ENCODE results near the gene HSPH1. TPM values are rescaled to one million over a fixed set of nuclear protein-coding genes. Genes with fewer than 3 reads are reported as not detected.

HSPH1 gene
- polyA plus RNA-seq, 1 donor (not counting 4 experiments of a cell fraction or from before 2014, with no cell fraction given): 111 TPM

GRCh38 chr13:31124204-31124603, 37.5 kb downstream of the HSPH1 start:
- TF ChIP-seq EZH2 (IDR thresholded peaks at IDR 0.05; ENCODE audit: low read length) (no peak), CTCF (optimal IDR thresholded peaks at IDR 0.05 in 1 of 3, IDR thresholded peaks at IDR 0.05 in 1 of 3, conservative IDR thresholded peaks at IDR 0.05 in 1 of 3; ENCODE audit: extremely low read depth in 1 of 3, insufficient read depth in 2 of 3, low read length in 3 of 3) (no peak)
- no peak overlapping the region for H3K27ac ChIP-seq (ENCODE audit: control insufficient read depth, insufficient read depth, low read length)
- no peak overlapping the region for H2AFZ ChIP-seq (ENCODE audit: control insufficient read depth, low read length)
- dilution Hi-C loops (cut with MboI; ENCODE audit: extremely low pct_ligation_motif_present, low sequenced_read_pairs): no loop called here
- H3K9ac ChIP-seq (ENCODE audit: control insufficient read depth, extremely low read depth, insufficient read depth, low read length): no peak overlapping the region
- no peak overlapping the region for H3K4me2 ChIP-seq (ENCODE audit: control insufficient read depth, extremely low read depth, insufficient read depth, low read depth, low read length)
- no peaks in the 10 kb centered on the region for H3K36me3 ChIP-seq (ENCODE audit: control insufficient read depth in 2 of 2, extremely low read depth in 1 of 2, insufficient read depth in 2 of 2, low read length in 2 of 2)
- DNase-seq (ENCODE audit: low read depth, low spot score) (no peak), FAIRE-seq (no peak)
- H3K4me3 ChIP-seq (ENCODE audit: control insufficient read depth in 2 of 3, extremely low read depth in 1 of 3, insufficient read depth in 2 of 3, low read depth in 1 of 3, low read length in 3 of 3): no peak overlapping the region
- H3K27me3 ChIP-seq (ENCODE audit: control insufficient read depth, extremely low read depth, insufficient read depth, low read length): peaks cover 6% of the 10 kb centered on the region
- H3K79me2 ChIP-seq (ENCODE audit: control insufficient read depth, insufficient read depth, low read length): no peaks in the 10 kb centered on the region
- H4K20me1 ChIP-seq (ENCODE audit: control insufficient read depth, extremely low read depth, insufficient read depth, low read length): no peaks in the 10 kb centered on the region
- H3K9me3 ChIP-seq (ENCODE audit: control insufficient read depth, low read depth, low read length): no peaks in the 10 kb centered on the region
- no peaks in the 10 kb centered on the region for H3K4me1 ChIP-seq (ENCODE audit: control insufficient read depth, extremely low read depth, insufficient read depth, low read length)
- H3K9me1 ChIP-seq (ENCODE audit: control insufficient read depth, extremely low read depth, insufficient read depth, low read length): no peaks in the 10 kb centered on the region

- Histone ChIP-seq H3K27me3 (ENCODE audit: control insufficient read depth, extremely low read depth, insufficient read depth, low read length) (peaks cover 6% of the 10 kb centered on the region), H2AFZ (ENCODE audit: control insufficient read depth, low read length) (no peak overlapping the region), H3K79me2 (ENCODE audit: control insufficient read depth, insufficient read depth, low read length) (no peaks in the 10 kb centered on the region), H3K4me1 (ENCODE audit: control insufficient read depth, extremely low read depth, insufficient read depth, low read length) (no peaks in the 10 kb centered on the region), H3K4me2 (ENCODE audit: control insufficient read depth, extremely low read depth, insufficient read depth, low read depth, low read length) (no peak overlapping the region), H3K9me3 (ENCODE audit: control insufficient read depth, low read depth, low read length) (no peaks in the 10 kb centered on the region), H3K4me3 (ENCODE audit: control insufficient read depth in 2 of 3, extremely low read depth in 1 of 3, insufficient read depth in 2 of 3, low read depth in 1 of 3, low read length in 3 of 3) (no peak overlapping the region), H3K9ac (ENCODE audit: control insufficient read depth, extremely low read depth, insufficient read depth, low read length) (no peak overlapping the region), H3K27ac (ENCODE audit: control insufficient read depth, insufficient read depth, low read length) (no peak overlapping the region), H3K9me1 (ENCODE audit: control insufficient read depth, extremely low read depth, insufficient read depth, low read length) (no peaks in the 10 kb centered on the region), H3K36me3 (ENCODE audit: control insufficient read depth in 2 of 2, extremely low read depth in 1 of 2, insufficient read depth in 2 of 2, low read length in 2 of 2) (no peaks in the 10 kb centered on the region), H4K20me1 (ENCODE audit: control insufficient read depth, extremely low read depth, insufficient read depth, low read length) (no peaks in the 10 kb centered on the region)
- TF ChIP-seq CTCF (optimal IDR thresholded peaks at IDR 0.05 in 1 of 3, IDR thresholded peaks at IDR 0.05 in 1 of 3, conservative IDR thresholded peaks at IDR 0.05 in 1 of 3; ENCODE audit: extremely low read depth in 1 of 3, insufficient read depth in 2 of 3, low read length in 3 of 3) (no peak), EZH2 (IDR thresholded peaks at IDR 0.05; ENCODE audit: low read length) (no peak)
- FAIRE-seq: no peak
- dilution Hi-C loops (cut with MboI; ENCODE audit: extremely low pct_ligation_motif_present, low sequenced_read_pairs): no loop called here
- DNase-seq (ENCODE audit: low read depth, low spot score): no peak
These were observed 39.0 kb downstream of the HSPH1 start for GRCh38 chr13:31122544-31123260.
